Non-pigmented ciliary epithelial cell (primary cell): ENCODE measurements around the gene MORN1.

Experiments
- DNase-seq: peaks from one replicate; pipeline ENCODE4 v3.0.0-alpha.2; 2010; ENCODE audit warnings: low read depth

Gene MORN1

GRCh38 chr1:2272686-2273400, 118.5 kb downstream of the MORN1 start:
- no peak for DNase-seq

- no peak for DNase-seq
Measured at GRCh38 chr1:2271841-2272655, 119.3 kb downstream of the MORN1 start.
